ENCODE measurements around the gene LASP1NB.

- no peak for TF ChIP-seq CTCF (conservative IDR thresholded peaks at IDR 0.05)
- TF ChIP-seq ZFX (IDR thresholded peaks at IDR 0.05): no peak
Observed at GRCh38 chr17:38898291-38898679, 27.1 kb upstream of the LASP1NB start.
